Suprapubic skin (tissue), 3 donors: Measurements from ENCODE around the gene RNF121.

Experiments used
- POLR2A ChIP-seq, 2 donors: fragments of 450-650 bp; IDR thresholded peaks; one replicate each; pipeline ENCODE4 v1.6.1; 2017; ENCODE audit warnings: antibody characterized with exemption in 2 of 2, mild to moderate bottlenecking in 2 of 2, moderate library complexity in 2 of 2
- TF ChIP-seq, protein P1 (sequence below), 2 donors: fragments of 200-600 bp in 1 of 2; fragments of 450-650 bp in 1 of 2; sonication (generic) in 1 of 2; IDR thresholded peaks; one replicate each; pipeline ENCODE4 v1.5.1; 2016 to 2019; ENCODE audit warnings: antibody characterized with exemption in 2 of 2, mild to moderate bottlenecking in 1 of 2, moderate library complexity in 1 of 2

DNA sequence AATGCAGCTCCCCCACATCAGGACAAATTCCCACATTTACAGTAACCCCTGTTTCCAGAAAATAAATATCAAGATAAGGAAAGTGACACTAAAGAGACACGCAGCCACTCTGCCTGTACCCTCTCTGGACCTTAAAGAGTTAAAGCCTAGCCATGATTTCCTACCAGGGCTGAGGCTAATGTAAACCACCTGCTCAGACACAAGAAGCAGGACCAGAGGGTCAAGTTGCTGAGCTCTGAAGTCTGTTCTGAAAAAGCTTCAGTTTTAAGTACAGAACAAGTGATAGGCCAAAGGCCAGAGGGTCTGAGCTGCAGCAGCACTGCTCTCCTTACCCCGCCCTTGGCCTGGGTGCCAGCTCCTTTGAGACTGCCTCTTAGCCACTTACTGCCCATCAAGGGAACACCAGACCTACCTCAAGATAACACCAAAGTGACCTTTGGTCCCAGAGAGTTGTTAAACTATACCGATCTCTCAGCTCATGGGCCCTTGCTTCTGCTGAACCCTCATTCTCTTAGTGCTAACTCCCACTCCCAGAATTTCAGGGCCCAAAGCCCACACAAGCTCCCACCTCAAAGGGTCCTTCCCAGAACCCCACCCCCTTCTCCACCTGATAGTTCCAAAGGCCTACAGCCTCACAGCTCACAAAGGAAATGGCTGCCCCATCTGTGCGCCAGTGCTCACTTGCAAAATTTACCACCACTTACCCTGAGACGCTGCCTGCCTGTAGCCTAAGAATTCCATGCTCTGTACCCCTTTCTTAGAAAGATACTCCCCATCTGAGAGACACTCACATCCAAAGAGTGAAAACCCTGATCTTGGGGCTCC is 110.4 kb downstream of the RNF121 start:
- TF ChIP-seq POLR2A (IDR thresholded peaks at IDR 0.05), result no peak
- TF ChIP-seq, protein P1, sequence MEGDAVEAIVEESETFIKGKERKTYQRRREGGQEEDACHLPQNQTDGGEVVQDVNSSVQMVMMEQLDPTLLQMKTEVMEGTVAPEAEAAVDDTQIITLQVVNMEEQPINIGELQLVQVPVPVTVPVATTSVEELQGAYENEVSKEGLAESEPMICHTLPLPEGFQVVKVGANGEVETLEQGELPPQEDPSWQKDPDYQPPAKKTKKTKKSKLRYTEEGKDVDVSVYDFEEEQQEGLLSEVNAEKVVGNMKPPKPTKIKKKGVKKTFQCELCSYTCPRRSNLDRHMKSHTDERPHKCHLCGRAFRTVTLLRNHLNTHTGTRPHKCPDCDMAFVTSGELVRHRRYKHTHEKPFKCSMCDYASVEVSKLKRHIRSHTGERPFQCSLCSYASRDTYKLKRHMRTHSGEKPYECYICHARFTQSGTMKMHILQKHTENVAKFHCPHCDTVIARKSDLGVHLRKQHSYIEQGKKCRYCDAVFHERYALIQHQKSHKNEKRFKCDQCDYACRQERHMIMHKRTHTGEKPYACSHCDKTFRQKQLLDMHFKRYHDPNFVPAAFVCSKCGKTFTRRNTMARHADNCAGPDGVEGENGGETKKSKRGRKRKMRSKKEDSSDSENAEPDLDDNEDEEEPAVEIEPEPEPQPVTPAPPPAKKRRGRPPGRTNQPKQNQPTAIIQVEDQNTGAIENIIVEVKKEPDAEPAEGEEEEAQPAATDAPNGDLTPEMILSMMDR (IDR thresholded peaks at IDR 0.05), result no peak
